ENCODE data around the gene PRSS1.
A peak's percentile ranks its signal among the peaks of the same experiment; 100 is the strongest.
"Not testable (repeated sequence)": the region's sequence is repeated elsewhere in the genome, so short reads cannot be mapped to it uniquely, and the experiment has no call there.

Gene PRSS1

GRCh38 chr7:142720986-142721385 lies 28.3 kb upstream of the PRSS1 start:
- no peak for DNase-seq (ENCODE audit: low spot score in 2 of 2)
- no peak for ATAC-seq (ENCODE audit: low read depth)
- peaks cover 7% of the 10 kb centered on the region for H3K27me3 Mint-ChIP-seq
- H3K4me1 Mint-ChIP-seq: peaks cover 13% of the 10 kb centered on the region
- no peak overlapping the region for H3K4me3 Mint-ChIP-seq
- no peaks in the 10 kb centered on the region for H3K36me3 Mint-ChIP-seq
- no peaks in the 10 kb centered on the region for H3K9me3 Mint-ChIP-seq
- no peak overlapping the region for H3K27ac Mint-ChIP-seq

- H3K36me3 Mint-ChIP-seq: no peaks in the 10 kb centered on the region
- ATAC-seq (ENCODE audit: low read depth) (no peak), DNase-seq (ENCODE audit: low spot score in 2 of 2) (no peak)
- no peaks in the 10 kb centered on the region for H3K9me3 Mint-ChIP-seq
- H3K27me3 Mint-ChIP-seq: peaks cover 7% of the 10 kb centered on the region
- H3K4me3 Mint-ChIP-seq: peak overlapping the region; percentile 88
- H3K27ac Mint-ChIP-seq: peak overlapping the region; percentile 67
- peaks cover 13% of the 10 kb centered on the region for H3K4me1 Mint-ChIP-seq
Observed at GRCh38 chr7:142722248-142722794, 27.0 kb upstream of the PRSS1 start.

GRCh38 chr7:142733271-142733670 lies 16.0 kb upstream of the PRSS1 start:
- Mint-ChIP-seq H3K27me3 (no peaks in the 10 kb centered on the region), H3K4me3 (peak overlapping the region; percentile 37)
- ATAC-seq (ENCODE audit: low read depth): peak; percentile 76

GRCh38 chr7:142739923-142740492 lies 9.3 kb upstream of the PRSS1 start:
- Mint-ChIP-seq H3K27me3 (no peaks in the 10 kb centered on the region), H3K36me3 (no peaks in the 10 kb centered on the region), H3K4me3 (peak overlapping the region; percentile 41), H3K9me3 (no peaks in the 10 kb centered on the region), H3K27ac (peak overlapping the region; percentile 37), H3K4me1 (peaks cover 27% of the 10 kb centered on the region)
- ATAC-seq (ENCODE audit: low read depth) (peak; percentile 99), DNase-seq (ENCODE audit: low spot score in 2 of 2) (peak; percentile 30 to 34)

More at GRCh38 chr7:142733271-142733670, 16.0 kb upstream of the PRSS1 start:
- H3K4me1 Mint-ChIP-seq: peaks cover 5% of the 10 kb centered on the region
- H3K27ac Mint-ChIP-seq: no peak overlapping the region
- H3K36me3 Mint-ChIP-seq: no peaks in the 10 kb centered on the region
- DNase-seq (ENCODE audit: low spot score in 2 of 2): no peak
- H3K9me3 Mint-ChIP-seq: peaks cover 2% of the 10 kb centered on the region

- Mint-ChIP-seq H3K27ac (no peak overlapping the region), H3K36me3 (no peaks in the 10 kb centered on the region), H3K27me3 (no peaks in the 10 kb centered on the region), H3K9me3 (no peaks in the 10 kb centered on the region), H3K4me1 (peaks cover 27% of the 10 kb centered on the region), H3K4me3 (no peak overlapping the region)
- no peak for ATAC-seq (ENCODE audit: low read depth)
- DNase-seq (ENCODE audit: low spot score in 2 of 2): no peak
Observed at GRCh38 chr7:142740786-142741185, 8.5 kb upstream of the PRSS1 start.

- H3K27me3 Mint-ChIP-seq; DNase-seq (ENCODE audit: low spot score in 2 of 2); H3K36me3 Mint-ChIP-seq; H3K27ac Mint-ChIP-seq; ATAC-seq (ENCODE audit: low read depth); H3K9me3 Mint-ChIP-seq; H3K4me3 Mint-ChIP-seq: not testable (repeated sequence)
- H3K4me1 Mint-ChIP-seq: peaks cover 27% of the 10 kb centered on the region
Observed at GRCh38 chr7:142741932-142742331, 7.3 kb upstream of the PRSS1 start.

GRCh38 chr7:142745091-142745635 lies 4.1 kb upstream of the PRSS1 start:
- Mint-ChIP-seq H3K4me3 (no peak overlapping the region), H3K27ac (no peak overlapping the region), H3K27me3 (peaks cover 3% of the 10 kb centered on the region), H3K4me1 (peaks cover 13% of the 10 kb centered on the region), H3K36me3 (no peaks in the 10 kb centered on the region), H3K9me3 (no peaks in the 10 kb centered on the region)
- no peak for ATAC-seq (ENCODE audit: low read depth)
- DNase-seq (ENCODE audit: low spot score in 2 of 2): no peak

- no peak for ATAC-seq (ENCODE audit: low read depth)
- H3K27me3 Mint-ChIP-seq: peaks cover 3% of the 10 kb centered on the region
- no peaks in the 10 kb centered on the region for H3K36me3 Mint-ChIP-seq
- no peak for DNase-seq (ENCODE audit: low spot score in 2 of 2)
- no peaks in the 10 kb centered on the region for H3K9me3 Mint-ChIP-seq
- no peak overlapping the region for H3K27ac Mint-ChIP-seq
- H3K4me3 Mint-ChIP-seq: no peak overlapping the region
- peaks cover 7% of the 10 kb centered on the region for H3K4me1 Mint-ChIP-seq
Observed at GRCh38 chr7:142745745-142746144, 3.5 kb upstream of the PRSS1 start.

GRCh38 chr7:142746264-142746663 lies 3.0 kb upstream of the PRSS1 start:
- Mint-ChIP-seq H3K9me3 (no peaks in the 10 kb centered on the region), H3K4me1 (peaks cover 5% of the 10 kb centered on the region), H3K4me3 (no peak overlapping the region), H3K27ac (no peak overlapping the region), H3K27me3 (peaks cover 3% of the 10 kb centered on the region), H3K36me3 (no peaks in the 10 kb centered on the region)
- DNase-seq (ENCODE audit: low spot score in 2 of 2): no peak
- no peak for ATAC-seq (ENCODE audit: low read depth)

- H3K4me3 Mint-ChIP-seq: not testable (repeated sequence)
Observed at GRCh38 chr7:142748410-142748809, 862 bp upstream of the PRSS1 start.

GRCh38 chr7:142750321-142750938 lies 1.2 kb downstream of the PRSS1 start:
- no peaks in the 10 kb centered on the region for H3K9me3 Mint-ChIP-seq
- no peak overlapping the region for H3K27ac Mint-ChIP-seq
- peak in 1 of 2 donors; percentile 3 for DNase-seq (ENCODE audit: low spot score in 2 of 2)
- no peaks in the 10 kb centered on the region for H3K4me1 Mint-ChIP-seq
- no peaks in the 10 kb centered on the region for H3K36me3 Mint-ChIP-seq
- no peak overlapping the region for H3K4me3 Mint-ChIP-seq
- ATAC-seq (ENCODE audit: low read depth): no peak
- peaks cover 3% of the 10 kb centered on the region for H3K27me3 Mint-ChIP-seq

More at GRCh38 chr7:142748410-142748809, 862 bp upstream of the PRSS1 start:
- ATAC-seq (ENCODE audit: low read depth); DNase-seq (ENCODE audit: low spot score in 2 of 2); H3K27ac Mint-ChIP-seq; H3K4me1 Mint-ChIP-seq; H3K9me3 Mint-ChIP-seq; H3K36me3 Mint-ChIP-seq; H3K27me3 Mint-ChIP-seq: not testable (repeated sequence)

GRCh38 chr7:142751526-142752175 lies 2.4 kb downstream of the PRSS1 start:
- H3K36me3 Mint-ChIP-seq; H3K9me3 Mint-ChIP-seq; DNase-seq (ENCODE audit: low spot score in 2 of 2); H3K4me1 Mint-ChIP-seq; H3K27me3 Mint-ChIP-seq; H3K4me3 Mint-ChIP-seq; ATAC-seq (ENCODE audit: low read depth); H3K27ac Mint-ChIP-seq: not testable (repeated sequence)

- DNase-seq (ENCODE audit: low spot score in 2 of 2) (no peak), ATAC-seq (ENCODE audit: low read depth) (no peak)
- Mint-ChIP-seq H3K4me3 (no peak overlapping the region), H3K27ac (no peak overlapping the region), H3K9me3 (peaks cover 2% of the 10 kb centered on the region), H3K36me3 (no peaks in the 10 kb centered on the region), H3K27me3 (peaks cover 3% of the 10 kb centered on the region), H3K4me1 (no peaks in the 10 kb centered on the region)
Observed at GRCh38 chr7:142752376-142753225, 3.3 kb downstream of the PRSS1 start.
